Spinal cord (tissue), 10 donors: ENCODE data around the gene RAB11FIP4. TPM values are rescaled to one million over a fixed set of nuclear protein-coding genes. Genes with fewer than 3 reads are reported as not detected.
A peak's percentile ranks its signal among the peaks of the same experiment; 100 is the strongest.

Experiments
- DNase-seq, 6 donors: peaks; one replicate each; pipeline versions ENCODE4 v3.0.0 to v3.0.0-alpha.2; 2013 to 2015; ENCODE audit warnings: low spot score in 6 of 6, low read depth in 4 of 6
- H3K27ac ChIP-seq: one replicate; pipeline ENCODE4 v1.5.1; 2013; ENCODE audit warnings: low read depth, low read length, control low read depth
- H3K27me3 ChIP-seq: one replicate; pipeline ENCODE4 v1.6.1; 2013; ENCODE audit warnings: low read length; ENCODE audit not compliant: control insufficient read depth, insufficient read depth
- H3K36me3 ChIP-seq: one replicate; pipeline ENCODE4 v1.6.1; 2013; ENCODE audit warnings: low read length; ENCODE audit not compliant: control insufficient read depth, insufficient read depth
- H3K4me1 ChIP-seq: one replicate; pipeline ENCODE4 v1.6.1; 2013; ENCODE audit warnings: low read length; ENCODE audit not compliant: control insufficient read depth, insufficient read depth
- H3K4me3 ChIP-seq: one replicate; pipeline ENCODE4 v1.5.1; 2013; ENCODE audit warnings: low read depth, low read length, control low read depth
- H3K9me3 ChIP-seq: one replicate; pipeline ENCODE4 v1.6.1; 2013; ENCODE audit warnings: low read length; ENCODE audit not compliant: control insufficient read depth, insufficient read depth
- WGBS: methylation state at CpG from one replicate; pipeline ENCODE4 v1.1.5; 2013; ENCODE audit warnings: missing lambda C conversion rate; ENCODE audit not compliant: insufficient coverage; 5-methylcytosine and 5-hydroxymethylcytosine counted together
- polyA plus RNA-seq, 2 donors: library from polyadenylated mRNA; unstranded; fragments of 120-200 nt; gene quantifications; one replicate each; pipeline ENCODE4 v1.2.1, GENCODE V29; 2013; ENCODE audit not compliant: insufficient read length in 2 of 2
- total RNA-seq, 2 donors: library from RNA; depleted of rRNA in 1 of 2; stranded (reverse); fragments of 120-200 nt in 1 of 2; fragments of >200 nt in 1 of 2; gene quantifications; one replicate each; pipeline versions ENCODE4 v1.2.3 to v1.2.4, GENCODE V29; 2013 to 2014
- donor health status: healthy.

The RAB11FIP4 gene
- total and polyA plus RNA-seq, 4 donors, result 15.3 to 50.5 (median 40.1) TPM

DNA sequence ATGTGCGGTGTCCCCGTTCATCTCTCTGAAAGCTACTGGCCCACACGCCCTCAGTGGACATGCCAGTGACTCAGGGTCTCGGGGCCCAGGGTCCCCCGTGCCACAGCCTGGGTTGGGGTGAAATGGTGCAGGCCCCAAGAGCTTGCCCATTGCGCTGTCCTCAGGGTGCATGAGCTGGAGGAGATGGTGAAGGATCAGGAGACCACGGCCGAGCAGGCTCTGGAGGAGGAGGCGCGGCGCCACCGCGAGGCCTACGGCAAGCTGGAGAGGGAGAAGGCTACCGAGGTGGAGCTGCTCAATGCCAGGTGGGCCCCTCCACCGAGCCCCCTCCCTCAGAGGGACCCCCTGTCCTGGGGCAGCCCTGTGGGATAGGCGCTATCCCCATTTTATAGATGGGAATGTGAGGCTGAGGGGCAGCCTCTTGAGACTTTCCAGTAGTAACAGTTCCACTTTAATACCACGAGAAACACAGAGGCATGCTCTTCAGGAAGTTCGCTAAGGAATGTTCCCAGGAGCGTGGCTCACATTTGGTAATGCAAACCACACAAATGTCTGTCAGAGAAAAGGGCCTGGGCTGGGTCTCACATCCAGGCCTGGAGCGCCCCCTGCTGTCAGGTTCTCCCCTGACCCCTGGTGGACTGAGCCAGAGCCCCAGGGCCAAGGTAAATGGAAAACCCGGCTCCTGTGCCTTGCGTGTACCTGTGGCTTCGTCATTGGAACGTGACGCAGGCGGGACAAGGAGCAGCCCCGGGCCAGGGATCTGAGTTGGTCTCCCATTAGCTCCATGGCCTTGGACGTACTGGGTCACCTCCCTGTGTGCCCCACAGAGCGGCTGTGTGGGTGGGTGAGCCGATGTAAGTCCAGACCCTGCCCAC, 133.7 kb downstream of the RAB11FIP4 start:
- Histone ChIP-seq H3K4me1 (peaks cover 14% of the 10 kb centered on the region), H3K4me3 (no peak overlapping the region), H3K9me3 (no peaks in the 10 kb centered on the region), H3K36me3 (peaks cover 73% of the 10 kb centered on the region), H3K27ac (no peak overlapping the region), H3K27me3 (no peaks in the 10 kb centered on the region)
- peak in 2 of 6 donors; percentile 77 to 81 for DNase-seq
- 73% methylated on average over 27 of the region's 31 CpGs for WGBS

DNA sequence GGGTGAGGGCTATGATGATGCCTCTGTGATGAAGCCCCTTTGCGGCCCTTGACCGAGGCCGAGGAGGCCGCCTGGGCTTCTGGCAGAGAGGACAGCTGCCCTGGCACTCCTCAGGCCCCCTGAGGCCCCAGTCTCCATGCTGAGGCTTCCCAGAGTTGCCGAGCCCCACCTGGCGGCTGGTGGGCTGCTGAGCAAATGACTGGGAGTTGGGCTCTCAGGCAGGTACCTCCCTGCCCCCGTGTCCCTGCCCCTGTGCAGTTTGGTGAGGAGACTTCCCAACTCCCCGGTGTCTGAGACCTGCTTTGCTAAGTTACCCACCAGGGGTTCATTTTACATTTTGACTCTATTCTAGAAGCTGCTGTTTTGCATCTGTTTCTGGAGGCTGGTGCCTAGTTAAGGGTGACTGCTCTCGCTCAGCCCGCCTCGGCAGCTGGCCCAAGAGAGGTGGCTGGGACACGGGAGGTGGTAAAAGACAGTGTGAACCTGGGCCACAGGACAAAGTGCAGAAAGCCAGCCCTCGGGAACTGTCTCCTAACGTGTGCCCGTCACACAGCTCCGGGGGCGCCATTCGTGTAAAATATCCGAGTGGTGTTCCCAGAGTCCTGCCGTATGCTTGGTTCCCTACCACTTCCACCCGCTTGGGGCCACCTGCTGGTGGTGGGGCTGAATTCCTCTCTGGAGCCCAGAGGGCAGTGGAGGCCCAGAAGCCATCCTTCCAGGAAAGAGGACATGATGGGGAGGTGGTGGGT, 134.5 kb downstream of the RAB11FIP4 start:
- no peak for DNase-seq
- no peaks in the 10 kb centered on the region for H3K27me3 ChIP-seq
- H3K4me3 ChIP-seq, result no peak overlapping the region
- WGBS, result 84% methylated on average over 19 of the region's 21 CpGs
- peaks cover 14% of the 10 kb centered on the region for H3K4me1 ChIP-seq
- no peak overlapping the region for H3K27ac ChIP-seq
- H3K9me3 ChIP-seq, result no peaks in the 10 kb centered on the region
- H3K36me3 ChIP-seq, result peaks cover 80% of the 10 kb centered on the region

DNA sequence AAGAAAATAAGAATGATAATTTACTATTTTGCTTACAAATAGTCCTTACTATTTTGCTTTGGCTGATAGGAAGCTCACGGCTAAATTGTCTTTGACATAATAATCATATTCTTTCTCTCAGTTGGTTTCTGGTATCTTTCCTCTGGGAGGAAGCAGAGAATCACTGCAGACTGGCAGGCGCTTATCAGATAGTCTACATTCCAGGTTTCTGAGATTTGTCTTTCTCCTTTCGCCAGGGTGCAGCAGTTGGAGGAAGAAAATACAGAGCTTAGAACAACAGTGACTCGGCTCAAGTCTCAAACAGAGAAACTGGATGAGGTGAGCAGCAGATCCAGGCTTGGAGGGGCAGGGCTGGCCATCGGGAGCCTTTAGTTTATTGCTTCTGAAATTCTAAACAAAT, 136.1 kb downstream of the RAB11FIP4 start:
- DNase-seq, result no peak

DNA sequence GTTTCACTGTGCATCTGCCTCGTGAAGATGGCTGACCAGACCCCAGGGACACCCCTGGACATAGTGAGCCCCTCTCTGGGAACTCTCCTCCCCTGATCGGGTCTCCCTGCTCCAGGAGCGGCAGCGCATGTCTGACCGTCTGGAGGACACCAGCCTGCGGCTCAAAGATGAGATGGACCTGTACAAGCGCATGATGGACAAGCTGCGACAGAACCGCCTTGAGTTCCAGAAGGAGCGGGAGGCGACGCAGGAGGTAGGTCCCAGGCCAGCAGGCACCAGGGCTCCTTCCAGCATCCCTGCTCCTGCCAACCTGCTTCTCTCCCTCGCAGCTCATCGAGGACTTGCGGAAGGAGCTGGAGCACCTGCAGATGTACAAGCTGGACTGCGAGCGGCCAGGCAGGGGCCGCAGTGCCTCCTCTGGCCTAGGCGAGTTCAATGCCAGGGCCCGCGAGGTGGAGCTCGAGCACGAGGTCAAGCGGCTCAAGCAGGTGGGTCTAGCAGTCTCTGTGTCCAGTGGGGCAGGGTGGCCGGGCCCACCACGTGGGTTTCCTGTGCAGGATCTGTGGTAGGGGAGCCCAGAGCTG, 136.9 kb downstream of the RAB11FIP4 start:
- Histone ChIP-seq H3K4me3 (no peak overlapping the region), H3K27me3 (no peaks in the 10 kb centered on the region), H3K36me3 (peaks cover 72% of the 10 kb centered on the region), H3K9me3 (no peaks in the 10 kb centered on the region), H3K4me1 (peaks cover 6% of the 10 kb centered on the region), H3K27ac (no peak overlapping the region)
- no peak for DNase-seq
- WGBS, result 96% methylated on average over 25 of the region's 26 CpGs

More for the DNA sequence above, 136.1 kb downstream of the RAB11FIP4 start:
- Histone ChIP-seq H3K27me3 (no peaks in the 10 kb centered on the region), H3K27ac (no peak overlapping the region), H3K9me3 (no peaks in the 10 kb centered on the region), H3K4me3 (no peak overlapping the region), H3K36me3 (peaks cover 80% of the 10 kb centered on the region), H3K4me1 (peaks cover 10% of the 10 kb centered on the region)
- 88% methylated on average over 4 of the region's 5 CpGs for WGBS

DNA sequence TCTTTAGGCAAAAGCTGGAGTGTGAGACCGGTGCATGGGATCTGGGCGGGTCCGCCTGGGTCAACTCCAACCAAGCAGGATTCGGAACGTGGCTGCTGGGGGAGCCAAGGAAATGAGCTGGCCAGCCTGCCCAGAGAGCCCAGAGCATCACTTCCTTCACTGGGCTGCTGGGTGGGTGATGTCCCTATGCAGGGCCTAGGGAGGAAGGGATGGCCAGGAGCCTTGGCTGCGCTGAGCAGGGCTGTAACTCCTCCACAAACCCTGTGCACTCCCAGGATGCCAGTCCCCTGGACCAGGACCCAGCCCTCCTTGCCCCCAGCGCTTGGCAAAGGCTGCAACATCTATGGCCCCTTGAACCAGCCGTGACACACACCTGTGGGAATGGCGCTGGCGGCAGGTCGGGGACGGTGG, 138.4 kb downstream of the RAB11FIP4 start:
- Histone ChIP-seq H3K36me3 (peaks cover 60% of the 10 kb centered on the region), H3K4me1 (peaks cover 7% of the 10 kb centered on the region), H3K27ac (no peak overlapping the region), H3K4me3 (no peak overlapping the region), H3K9me3 (no peaks in the 10 kb centered on the region), H3K27me3 (no peaks in the 10 kb centered on the region)
- WGBS, result 96% methylated on average over 8 of the region's 12 CpGs
- DNase-seq, result no peak

DNA sequence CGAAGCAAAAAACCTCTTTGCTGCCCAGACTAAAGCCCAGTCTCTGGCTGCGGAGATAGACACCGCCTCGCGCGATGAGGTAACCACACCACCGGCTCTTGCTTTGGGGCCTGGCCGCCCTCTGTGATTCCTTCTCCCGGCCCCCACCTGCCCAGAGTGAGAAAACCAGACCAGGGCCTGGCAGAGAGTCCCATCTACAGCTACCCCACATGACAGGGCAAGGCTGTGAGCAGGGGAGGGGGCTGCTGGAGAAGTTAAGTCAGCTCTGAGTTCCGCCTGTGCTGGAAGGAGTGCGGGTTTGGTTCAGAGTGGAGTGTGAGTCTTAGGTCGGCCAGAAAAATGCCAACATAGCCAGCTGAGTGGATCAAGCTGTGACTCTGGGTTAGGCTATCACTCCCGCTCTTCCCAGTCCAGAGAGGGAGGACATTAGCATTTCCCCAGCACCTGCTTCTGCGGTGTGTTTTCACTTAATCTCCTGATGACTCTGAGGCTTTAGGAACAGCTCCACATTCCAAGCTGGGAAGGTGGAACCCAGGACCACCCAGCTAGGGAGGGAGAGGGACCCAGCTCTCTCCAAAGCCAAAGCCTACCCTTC, 139.0 kb downstream of the RAB11FIP4 start:
- 94% methylated on average over 10 of the region's 14 CpGs for WGBS
- Histone ChIP-seq H3K27me3 (no peaks in the 10 kb centered on the region), H3K36me3 (peaks cover 54% of the 10 kb centered on the region), H3K4me3 (no peak overlapping the region), H3K27ac (no peak overlapping the region), H3K9me3 (no peaks in the 10 kb centered on the region), H3K4me1 (peaks cover 7% of the 10 kb centered on the region)
- DNase-seq, result no peak

DNA sequence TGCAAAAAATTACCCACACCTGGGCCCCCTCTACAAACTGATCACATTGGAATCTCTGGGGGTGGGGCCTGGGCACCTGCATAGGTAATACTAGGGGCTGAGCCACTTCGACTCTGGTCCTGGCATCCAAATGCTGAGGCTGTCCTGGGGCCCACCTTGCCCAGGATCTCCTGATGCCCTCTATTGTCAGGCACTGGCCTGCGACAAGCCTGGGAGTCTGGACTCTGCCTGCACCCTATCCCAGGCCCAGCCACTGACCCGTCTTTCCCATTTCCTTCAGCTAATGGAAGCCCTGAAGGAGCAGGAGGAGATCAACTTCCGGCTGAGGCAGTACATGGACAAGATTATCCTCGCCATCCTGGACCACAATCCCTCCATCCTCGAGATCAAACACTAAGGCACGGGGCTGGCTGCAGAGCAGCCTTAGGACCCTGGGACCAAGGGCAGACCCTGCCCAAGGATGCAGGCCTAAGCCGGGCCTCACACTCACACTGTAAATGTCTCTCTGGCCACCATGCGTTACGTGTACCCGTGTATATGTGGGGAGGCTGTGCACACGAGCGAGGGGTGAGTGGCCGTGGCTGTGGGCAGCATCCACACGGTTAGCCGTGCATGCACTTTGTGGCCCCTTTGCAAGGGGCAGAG, 140.0 kb downstream of the RAB11FIP4 start:
- H3K27me3 ChIP-seq, result no peaks in the 10 kb centered on the region
- 91% methylated on average over 15 of the region's 16 CpGs for WGBS
- no peaks in the 10 kb centered on the region for H3K9me3 ChIP-seq
- peaks cover 7% of the 10 kb centered on the region for H3K4me1 ChIP-seq
- H3K36me3 ChIP-seq, result peaks cover 48% of the 10 kb centered on the region
- no peak overlapping the region for H3K4me3 ChIP-seq
- no peak overlapping the region for H3K27ac ChIP-seq
- DNase-seq, result no peak

DNA sequence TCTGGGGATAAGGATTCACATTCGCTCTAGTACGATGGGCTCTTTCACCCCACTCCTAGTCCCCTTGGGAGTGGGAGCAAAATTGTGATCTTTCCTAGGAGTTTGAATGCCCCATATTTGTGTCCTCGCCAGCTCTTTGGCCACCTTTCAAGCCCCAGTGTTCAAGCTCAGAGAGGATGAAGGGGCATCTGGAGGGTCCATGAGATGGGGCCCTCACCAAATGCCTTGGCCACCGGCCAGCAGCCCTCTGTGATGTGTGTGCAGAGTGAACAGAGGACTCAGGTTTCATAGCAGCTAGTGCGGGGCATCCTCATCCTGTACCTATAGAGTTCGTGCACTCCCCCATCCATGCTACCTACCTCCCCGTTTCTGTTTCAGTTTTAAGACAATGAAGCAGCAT, 140.6 kb downstream of the RAB11FIP4 start:
- H3K4me3 ChIP-seq, result no peak overlapping the region
- WGBS, result 67% methylated on average over 1 of the region's 7 CpGs
- DNase-seq, result no peak
- peaks cover 48% of the 10 kb centered on the region for H3K36me3 ChIP-seq
- H3K27me3 ChIP-seq, result no peaks in the 10 kb centered on the region
- H3K27ac ChIP-seq, result no peak overlapping the region
- peaks cover 7% of the 10 kb centered on the region for H3K4me1 ChIP-seq
- no peaks in the 10 kb centered on the region for H3K9me3 ChIP-seq

DNA sequence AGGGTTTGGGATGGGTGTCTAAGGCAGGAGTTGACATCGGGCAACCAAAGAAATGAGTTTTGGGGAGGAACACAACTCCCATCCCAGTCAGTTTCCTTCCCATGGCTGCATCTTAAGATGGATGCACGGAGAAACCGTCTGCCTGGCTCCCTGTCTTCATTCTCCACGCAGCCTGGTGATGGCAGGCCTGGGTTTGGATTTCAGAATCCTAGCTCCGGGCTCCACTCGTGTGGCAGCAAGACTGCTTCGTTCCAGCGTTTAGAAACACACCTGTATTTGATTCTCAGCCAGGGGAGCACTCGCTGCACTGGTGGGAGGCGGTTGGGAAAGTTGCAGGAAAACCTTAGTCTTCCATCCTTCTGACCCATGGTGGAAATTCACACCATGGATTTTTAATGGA, 141.1 kb downstream of the RAB11FIP4 start:
- 93% methylated on average over 7 of the region's 10 CpGs for WGBS
- no peaks in the 10 kb centered on the region for H3K27me3 ChIP-seq
- no peak for DNase-seq
- H3K4me3 ChIP-seq, result no peak overlapping the region
- H3K27ac ChIP-seq, result no peak overlapping the region
- peaks cover 51% of the 10 kb centered on the region for H3K36me3 ChIP-seq
- no peaks in the 10 kb centered on the region for H3K9me3 ChIP-seq
- H3K4me1 ChIP-seq, result peaks cover 9% of the 10 kb centered on the region
